Prostate gland (tissue), 2 donors: ENCODE results near the gene BICDL2. TPM values are rescaled to one million over a fixed set of nuclear protein-coding genes. Genes with fewer than 3 reads are reported as not detected.

Source experiments
- DNase-seq: peaks from one replicate; pipeline ENCODE4 v3.0.0-alpha.2; 2019; ENCODE audit warnings: low spot score
- H3K27ac ChIP-seq, 2 donors: fragments of 200-600 bp; sonication (generic); 2 replicates each; pipeline ENCODE4 v1.5.1; 2017 to 2019
- H3K27me3 ChIP-seq: fragments of 200-600 bp; sonication (generic); replicated peaks from 2 replicates; pipeline ENCODE4 v1.5.1; 2019; ENCODE audit not compliant: insufficient read depth
- H3K36me3 ChIP-seq, 2 donors: fragments of 200-600 bp; sonication (generic); 1 replicate in 1 of 2; 2 replicates in 1 of 2; pipeline versions ENCODE4 v1.5.1 to v1.8.1; 2017 to 2019
- H3K4me1 ChIP-seq: fragments of 200-600 bp; sonication (generic); replicated peaks from 2 replicates; pipeline ENCODE4 v1.5.1; 2019
- H3K4me3 ChIP-seq, 2 donors: fragments of 200-600 bp; sonication (generic); 2 replicates each; pipeline ENCODE4 v1.5.1; 2017 to 2019
- H3K9me3 ChIP-seq: fragments of 200-600 bp; sonication (generic); 2 replicates; pipeline ENCODE4 v1.5.1; 2017
- CTCF ChIP-seq, 4 experiments: fragments of 200-600 bp in 2 of 4; fragments of 450-650 bp in 2 of 4; sonication (generic) in 2 of 4; IDR thresholded peaks; 1 replicate in 3 of 4; 2 replicates in 1 of 4; pipeline ENCODE4 v1.5.1; 2016 to 2019; ENCODE audit warnings: antibody characterized with exemption in 4 of 4, mild to moderate bottlenecking in 2 of 4, moderate library complexity in 2 of 4
- POLR2A ChIP-seq: fragments of 450-650 bp; IDR thresholded peaks from one replicate; pipeline ENCODE4 v1.6.1; 2016; ENCODE audit warnings: antibody characterized with exemption, mild to moderate bottlenecking
- POLR2AphosphoS5 ChIP-seq: sonication (generic); formaldehyde crosslinking; IDR thresholded peaks from one replicate; pipeline ENCODE4 v1.6.1; 2017; ENCODE audit warnings: antibody characterized with exemption
- WGBS: methylation state at CpG from one replicate; pipeline ENCODE4 v1.1.5; 2018; 5-methylcytosine and 5-hydroxymethylcytosine counted together
- intact Hi-C: fragments of 100-400 bp; cut with DNase I; formaldehyde crosslinking; loops from one replicate; pipeline ENCODE4 v1.14.2; 2022
- total RNA-seq, 2 donors: library from RNA; depleted of rRNA; stranded (reverse); fragments of >200 nt; gene quantifications; one replicate each; pipeline ENCODE4 v1.1.0, GENCODE V29; 2016

Gene BICDL2
- total RNA-seq, 2 donors from 2014 or later: 54.6 to 59.6 TPM

DNA sequence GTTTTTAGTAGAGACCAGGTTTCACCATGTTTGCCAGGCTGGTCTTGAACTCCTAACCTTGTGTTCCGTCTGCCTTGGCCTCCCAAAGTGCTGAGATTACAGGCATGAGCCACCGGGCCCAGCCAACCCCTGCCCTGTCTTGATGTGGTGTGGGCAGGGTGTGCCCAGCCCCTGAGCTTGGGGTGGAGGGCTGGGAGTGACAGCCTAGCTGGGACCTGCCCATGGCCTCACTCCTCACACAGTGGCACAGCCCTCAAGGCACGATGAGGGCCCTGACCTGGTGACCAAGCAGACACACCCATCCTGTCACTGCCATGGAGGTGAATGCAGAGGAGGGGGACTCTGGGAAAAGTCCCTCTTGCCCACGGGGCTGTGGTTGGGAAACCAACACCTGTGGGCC is 31.7 kb upstream of the BICDL2 start:
- H3K27ac ChIP-seq: no peak overlapping the region

DNA sequence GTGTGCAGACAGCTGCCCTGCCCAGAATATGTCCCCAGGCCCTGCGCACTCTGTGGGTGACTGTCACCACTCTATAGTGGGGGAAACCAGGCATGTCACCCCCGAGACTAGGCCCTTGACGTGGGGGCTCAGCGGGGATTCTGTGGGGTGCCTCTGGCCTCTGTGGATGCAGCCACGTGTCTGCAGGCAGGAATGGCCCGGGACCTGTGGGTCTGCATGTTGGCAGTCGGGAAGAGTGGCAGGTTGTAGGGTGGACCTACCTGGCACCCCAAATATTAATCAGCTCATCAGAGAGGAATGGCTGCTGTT is 29.6 kb upstream of the BICDL2 start:
- DNase-seq: no peak
- Histone ChIP-seq H3K27me3 (no peaks in the 10 kb centered on the region), H3K36me3 (no peaks in the 10 kb centered on the region), H3K27ac (peak overlapping the region in 1 of 2 donors; percentile 40), H3K4me1 (no peaks in the 10 kb centered on the region), H3K4me3 (peak overlapping the region; percentile 6 to 7), H3K9me3 (no peaks in the 10 kb centered on the region)
- intact Hi-C loops: no loop called here
- TF ChIP-seq POLR2A (no peak), CTCF (IDR thresholded peaks at IDR 0.05) (no peak), POLR2AphosphoS5 (no peak)
- 88% methylated on average over 7 of the region's 7 CpGs for WGBS

More for the DNA sequence above, 31.7 kb upstream of the BICDL2 start:
- no peak for TF ChIP-seq CTCF (IDR thresholded peaks at IDR 0.05)
- TF ChIP-seq POLR2A: no peak
- TF ChIP-seq POLR2AphosphoS5: no peak
- Histone ChIP-seq H3K27me3 (no peaks in the 10 kb centered on the region), H3K4me3 (no peak overlapping the region), H3K9me3 (no peaks in the 10 kb centered on the region), H3K36me3 (no peaks in the 10 kb centered on the region), H3K4me1 (no peaks in the 10 kb centered on the region)
- intact Hi-C loops: no loop called here
- WGBS: 57% methylated on average over 4 of the region's 4 CpGs
- no peak for DNase-seq

DNA sequence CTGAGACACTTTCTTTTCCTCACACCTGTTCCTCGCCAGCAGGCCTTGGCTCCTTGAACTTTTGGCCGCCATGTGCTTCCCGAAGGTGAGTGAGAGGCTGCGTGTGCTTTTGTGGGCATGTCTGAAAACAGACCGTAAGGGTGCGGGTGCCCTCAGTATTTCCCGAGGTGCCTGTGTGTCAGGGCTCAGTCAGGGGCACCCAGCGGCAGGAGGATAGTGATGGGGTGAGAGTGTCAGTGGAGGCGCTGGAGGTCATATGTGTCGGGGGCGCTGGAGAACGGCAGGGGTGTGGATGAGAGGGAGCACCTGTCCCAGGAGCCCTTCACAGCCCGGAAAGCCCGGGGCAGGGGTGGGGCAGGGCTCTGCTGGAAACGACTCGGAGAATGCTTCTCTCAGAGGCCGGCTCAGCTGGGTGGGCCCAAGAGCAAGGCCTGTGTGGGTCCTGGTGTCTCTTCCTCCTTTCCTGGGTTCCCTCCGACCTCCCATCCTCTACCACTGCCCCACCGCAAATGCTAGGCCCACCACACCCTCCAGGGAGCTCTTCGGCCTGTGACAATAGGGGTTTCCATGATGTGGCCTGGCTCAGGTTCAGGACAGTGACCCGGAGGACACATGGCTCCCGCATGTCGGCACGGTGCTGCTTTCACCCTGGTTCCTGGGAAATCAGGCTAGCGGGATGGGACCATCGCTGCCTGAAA is 29.1 kb upstream of the BICDL2 start:
- intact Hi-C loops: no loop called here
- Histone ChIP-seq H3K27ac (peak overlapping the region; percentile 40 to 50), H3K9me3 (no peaks in the 10 kb centered on the region), H3K36me3 (no peaks in the 10 kb centered on the region), H3K4me1 (no peaks in the 10 kb centered on the region), H3K27me3 (no peaks in the 10 kb centered on the region), H3K4me3 (peak overlapping the region; percentile 6 to 7)
- TF ChIP-seq POLR2AphosphoS5 (no peak), POLR2A (no peak), CTCF (IDR thresholded peaks at IDR 0.05) (no peak)
- 64% methylated on average over 26 of the region's 26 CpGs for WGBS
- DNase-seq: no peak

GRCh38 chr16:3065069-3065741 is 28.5 kb upstream of the BICDL2 start, which contains the start of gene IL32:
Gene IL32, plus strand, starts transcription at chr16:3065640. Its CDS starts 172 bp downstream, at chr16:3065812.
- Histone ChIP-seq H3K27ac (peak within 1 kb of the TSS; percentile 40 to 50), H3K4me1 (no peaks in the 10 kb centered on the region), H3K4me3 (peak within 1 kb of the TSS; percentile 6 to 7), H3K27me3 (no peaks in the 10 kb centered on the region), H3K9me3 (no peaks in the 10 kb centered on the region), H3K36me3 (no peaks in the 10 kb centered on the region)
- intact Hi-C loops: no loop called here
- DNase-seq: no peak
- WGBS: 42% methylated on average over 13 of the region's 13 CpGs
- TF ChIP-seq POLR2A (no peak), CTCF (IDR thresholded peaks at IDR 0.05) (no peak), POLR2AphosphoS5 (peak; percentile 52)
